H1 (cell line): ENCODE measurements around the gene NECAP2. TPM values are rescaled to one million over a fixed set of nuclear protein-coding genes. Genes with fewer than 3 reads are reported as not detected.
"Not testable (repeated sequence)": the region's sequence is repeated elsewhere in the genome, so short reads cannot be mapped to it uniquely, and the experiment has no call there.

Source experiments
- CTCF ChIA-PET: fragments of 300-600 bp; sonication (Branson Sonifier 250); formaldehyde crosslinking; loops from one replicate; lab custom pipeline; 2021; ENCODE audit not compliant: partially characterized antibody; lab: Charles Lee
- POLR2A ChIA-PET: fragments of 300-600 bp; sonication (Branson Sonifier 250); formaldehyde crosslinking; loops from one replicate; lab custom pipeline; 2021; ENCODE audit warnings: inconsistent platforms; ENCODE audit not compliant: partially characterized antibody; lab: Charles Lee
- DNase-seq, 2 experiments: peaks; one replicate each; pipeline versions ENCODE4 v3.0.0 to v3.0.0-alpha.2; 2010 to 2022; ENCODE audit warnings: low spot score in 2 of 2, low read depth in 1 of 2, mixed read lengths in 1 of 2
- FAIRE-seq: peaks from 2 replicates; lab custom pipeline; 2011; peaks lifted over from hg19 to GRCh38; lab: Jason Lieb, UNC
- H2AFZ ChIP-seq: 2 replicates; pipeline ENCODE4 v1.8.1; 2012; ENCODE audit warnings: low read length, inconsistent platforms
- H2AK5ac ChIP-seq: 2 replicates; pipeline ENCODE4 v1.6.1; 2013; ENCODE audit warnings: low read depth, low read length
- H2BK120ac ChIP-seq: replicated peaks from 2 replicates; pipeline ENCODE3; 2013; ENCODE audit warnings: low read depth, low read length, inconsistent platforms
- H2BK12ac ChIP-seq: 2 replicates; pipeline ENCODE4 v1.6.1; 2013; ENCODE audit warnings: low read depth, low read length
- H2BK15ac ChIP-seq: 2 replicates; pipeline ENCODE4 v1.6.1; 2013; ENCODE audit warnings: low read length
- H2BK20ac ChIP-seq: 2 replicates; pipeline ENCODE4 v1.6.1; 2013; ENCODE audit warnings: low read length
- H2BK5ac ChIP-seq: 2 replicates; pipeline ENCODE4 v1.6.1; 2013; ENCODE audit warnings: low read depth, low read length
- H3K14ac ChIP-seq: 2 replicates; pipeline ENCODE4 v1.6.1; 2013; ENCODE audit warnings: inconsistent platforms; ENCODE audit not compliant: insufficient read length
- H3K18ac ChIP-seq: 2 replicates; pipeline ENCODE4 v1.6.1; 2013; ENCODE audit warnings: low read length; ENCODE audit errors: extremely low read depth
- H3K23ac ChIP-seq: 2 replicates; pipeline ENCODE4 v1.6.1; 2013; ENCODE audit warnings: inconsistent platforms; ENCODE audit not compliant: insufficient read length
- H3K23me2 ChIP-seq: 2 replicates; pipeline ENCODE4 v1.6.1; 2013; ENCODE audit warnings: low read depth, low read length
- H3K27ac ChIP-seq: 2 replicates; pipeline ENCODE4 v1.6.1; 2011; ENCODE audit warnings: low read depth, low read length, inconsistent platforms
- H3K27me3 ChIP-seq, 4 experiments: replicated peaks in 1 of 4; 1 replicate in 1 of 4; 2 replicates in 3 of 4; pipeline versions ENCODE4 v1.6.1 to v1.8.1; 2011 to 2013; ENCODE audit warnings: low read length in 3 of 4, mild to moderate bottlenecking in 3 of 4, inconsistent platforms in 2 of 4, mixed read lengths in 2 of 4, moderate library complexity in 1 of 4; ENCODE audit not compliant: control insufficient read depth in 3 of 4, insufficient read depth in 3 of 4; ENCODE audit errors: extremely low read depth in 1 of 4
- H3K36me3 ChIP-seq, 4 experiments: 2 replicates each; pipeline versions ENCODE4 v1.6.1 to v1.8.1; 2011 to 2013; ENCODE audit warnings: mild to moderate bottlenecking in 4 of 4, low read length in 3 of 4, moderate library complexity in 2 of 4, control low read depth in 1 of 4, inconsistent platforms in 1 of 4; ENCODE audit not compliant: insufficient read depth in 4 of 4, control insufficient read depth in 2 of 4
- H3K4ac ChIP-seq: replicated peaks from 2 replicates; pipeline ENCODE3; 2013; ENCODE audit warnings: low read length, low read depth, mixed read lengths, inconsistent platforms; ENCODE audit not compliant: insufficient read length
- H3K4me1 ChIP-seq, 4 experiments: replicated peaks in 1 of 4; 1 replicate in 1 of 4; 2 replicates in 3 of 4; pipeline versions ENCODE4 v1.6.1 to v1.8.1; 2011 to 2013; ENCODE audit warnings: low read length in 3 of 4, inconsistent platforms in 2 of 4, mixed read lengths in 1 of 4; ENCODE audit not compliant: insufficient read depth in 4 of 4, control insufficient read depth in 3 of 4
- H3K4me2 ChIP-seq, 2 experiments: 2 replicates each; pipeline versions ENCODE4 v1.6.1 to v1.8.1; 2011 to 2013; ENCODE audit warnings: low read depth in 2 of 2, low read length in 2 of 2, control low read depth in 1 of 2, inconsistent platforms in 1 of 2, mild to moderate bottlenecking in 1 of 2; ENCODE audit not compliant: insufficient read depth in 1 of 2
- H3K4me3 ChIP-seq, 4 experiments: fragments of 200-600, 300-600 bp in 1 of 4; sonication (generic), shearing (Covaris generic), sonication (Bioruptor Twin) in 1 of 4; 2 replicates each; pipeline versions ENCODE4 v1.5.1 to v1.8.1; 2011 to 2016; ENCODE audit warnings: low read length in 4 of 4, low read depth in 3 of 4, control low read depth in 2 of 4, inconsistent platforms in 2 of 4, mild to moderate bottlenecking in 2 of 4, mixed read lengths in 1 of 4, moderate library complexity in 1 of 4; ENCODE audit not compliant: insufficient read depth in 2 of 4; ENCODE audit errors: extremely low read depth in 1 of 4
- H3K56ac ChIP-seq: replicated peaks from 2 replicates; pipeline ENCODE3; 2013; ENCODE audit warnings: low read depth, mild to moderate bottlenecking, mixed read lengths, low read length, inconsistent platforms; ENCODE audit not compliant: insufficient read length
- H3K79me1 ChIP-seq: 2 replicates; pipeline ENCODE4 v1.6.1; 2013; ENCODE audit warnings: low read depth, low read length, control low read depth
- H3K79me2 ChIP-seq, 2 experiments: 2 replicates each; pipeline versions ENCODE4 v1.6.1 to v1.8.1; 2012 to 2013; ENCODE audit warnings: low read length in 2 of 2, mild to moderate bottlenecking in 2 of 2, inconsistent platforms in 1 of 2; ENCODE audit not compliant: insufficient read depth in 2 of 2, control insufficient read depth in 1 of 2
- H3K9ac ChIP-seq, 4 experiments: replicated peaks in 1 of 4; 1 replicate in 1 of 4; 2 replicates in 3 of 4; pipeline versions ENCODE4 v1.6.1 to v1.8.1; 2011 to 2013; ENCODE audit warnings: low read depth in 3 of 4, low read length in 3 of 4, control low read depth in 2 of 4, mild to moderate bottlenecking in 2 of 4, moderate library complexity in 2 of 4, inconsistent platforms in 1 of 4; ENCODE audit errors: extremely low read depth in 1 of 4
- H3K9me3 ChIP-seq, 2 experiments: 2 replicates each; pipeline versions ENCODE4 v1.6.1 to v1.8.1; 2012 to 2013; ENCODE audit warnings: mild to moderate bottlenecking in 2 of 2, moderate library complexity in 2 of 2, control low read depth in 1 of 2, inconsistent platforms in 1 of 2, low read depth in 1 of 2, low read length in 1 of 2, mixed read lengths in 1 of 2; ENCODE audit not compliant: insufficient read depth in 2 of 2
- H4K20me1 ChIP-seq, 2 experiments: replicated peaks in 1 of 2; 2 replicates each; pipeline versions ENCODE3 to v1.8.1; 2011 to 2013; ENCODE audit warnings: inconsistent platforms in 2 of 2, low read length in 2 of 2, mild to moderate bottlenecking in 1 of 2; ENCODE audit not compliant: insufficient read depth in 2 of 2, control insufficient read depth in 1 of 2
- H4K5ac ChIP-seq: 2 replicates; pipeline ENCODE4 v1.6.1; 2013; ENCODE audit warnings: low read length, low read depth, mixed read lengths, inconsistent platforms; ENCODE audit not compliant: insufficient read length
- H4K8ac ChIP-seq: 2 replicates; pipeline ENCODE4 v1.8.0; 2013; ENCODE audit warnings: mild to moderate bottlenecking, moderate library complexity, low read length, inconsistent platforms; ENCODE audit not compliant: insufficient read depth; ENCODE audit errors: extremely low read depth
- H4K91ac ChIP-seq: replicated peaks from 2 replicates; pipeline ENCODE3; 2013; ENCODE audit warnings: low read length, mixed read lengths, inconsistent platforms; ENCODE audit not compliant: insufficient read length
- RAD21 ChIP-seq, 2 experiments: IDR thresholded peaks in 1 of 2; conservative IDR thresholded peaks in 1 of 2; 2 replicates each; pipeline ENCODE4 v1.6.1; 2011; ENCODE audit warnings: low read depth in 2 of 2, low read length in 2 of 2, improper control_type of control experiment in 1 of 2, inconsistent platforms in 1 of 2, mild to moderate bottlenecking in 1 of 2, moderate library complexity in 1 of 2
- WGBS, 2 experiments: shearing (Covaris generic) in 1 of 2; methylation state at CpG; one replicate each; pipeline versions ENCODE4 v1.1.6 to v1.1.7; 2013 to 2015; ENCODE audit warnings: low lambda C conversion rate in 2 of 2, mixed read lengths in 2 of 2, inconsistent platforms in 1 of 2, low coverage in 1 of 2, missing lambda C conversion rate in 1 of 2; ENCODE audit not compliant: insufficient replicate concordance in 2 of 2, insufficient coverage in 1 of 2, insufficient read length in 1 of 2; ENCODE audit errors: extremely low coverage in 1 of 2, missing lambda C conversion rate in 1 of 2; 5-methylcytosine and 5-hydroxymethylcytosine counted together
- polyA plus RNA-seq, 7 experiments: library from polyadenylated mRNA; depleted of rRNA in 3 of 7; stranded (reverse) in 5 of 7; unstranded in 2 of 7; fragments of >200 nt in 5 of 7; fragments of 200-250 nt in 2 of 7; gene quantifications; 1 replicate in 5 of 7; 2 replicates in 1 of 7; 4 replicates in 1 of 7; pipeline versions ENCODE4 v1.2.1 to v1.2.3, GENCODE V29; 2011 to 2013; ENCODE audit warnings: missing spikeins in 2 of 7, mixed read lengths in 2 of 7
- total RNA-seq: library from RNA; stranded (reverse); fragmentation: NEBNext Ultra II Directional; extraction: Animal tissue kit (Norgen Biotek cat#: 25700); gene quantifications from 2 replicates; pipeline ENCODE4 v1.2.1, GENCODE V29; 2021

NECAP2 gene
- total and polyA plus RNA-seq, 2 of the 8 experiments (the other 6 are each of a cell fraction or from before 2014, with no cell fraction given) = 24.4 to 29.7 TPM

DNA sequence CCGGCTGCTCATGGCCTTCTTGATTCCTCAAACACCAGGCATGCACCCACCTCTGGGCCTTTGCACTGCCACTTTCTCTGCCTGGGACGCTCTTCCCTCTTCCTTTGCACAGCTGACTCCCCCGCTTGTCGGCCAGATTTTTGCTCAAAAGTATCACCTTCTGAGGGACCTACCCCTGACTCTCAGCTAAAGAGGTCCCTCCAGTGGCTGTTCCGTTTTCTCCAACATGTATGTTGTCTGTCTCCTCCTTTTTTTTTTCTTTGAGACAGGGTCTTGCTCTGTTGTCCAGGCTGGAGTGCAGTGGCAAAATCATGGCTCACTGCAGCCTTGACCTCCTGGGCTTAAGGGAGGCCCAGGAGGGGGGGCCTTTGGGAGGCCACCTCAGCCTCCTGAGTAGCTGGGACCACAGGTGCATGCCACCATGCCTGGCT, 57.0 kb downstream of the NECAP2 start:
- H3K18ac ChIP-seq, H3K27ac ChIP-seq, H4K5ac ChIP-seq, H2AFZ ChIP-seq, H3K79me1 ChIP-seq, H3K14ac ChIP-seq, H3K79me2 ChIP-seq, H2BK15ac ChIP-seq, H3K23ac ChIP-seq, H2BK120ac ChIP-seq, H4K8ac ChIP-seq, DNase-seq, H4K20me1 ChIP-seq, FAIRE-seq, H3K23me2 ChIP-seq, H3K4ac ChIP-seq, H3K56ac ChIP-seq, H3K27me3 ChIP-seq, H3K9me3 ChIP-seq, H3K36me3 ChIP-seq, H4K91ac ChIP-seq, H2BK5ac ChIP-seq, H2AK5ac ChIP-seq, H2BK20ac ChIP-seq, H3K4me3 ChIP-seq, H2BK12ac ChIP-seq, H3K4me1 ChIP-seq, H3K9ac ChIP-seq: not testable (repeated sequence)
- H3K4me2 ChIP-seq = peak overlapping the region in 1 of 2 experiments; percentile 90; a peak in 1 of 4 replicates
- POLR2A ChIA-PET = interaction anchor here (1.3 kb wide), 1 partner anchor 22 kb away, joined by 5 read pairs; no protein-coding TSS in a partner anchor
- 88% methylated on average over 5 of the region's 5 CpGs; no CpG with 5 or more reads in 1 of the 2 experiments for WGBS, 2 experiments
- CTCF ChIA-PET = interaction anchor here (0.6 to 1.7 kb wide), 5 partner anchors 14 to 128 kb away, joined by 3 to 8 read pairs (median 3); no protein-coding TSS in a partner anchor
- TF ChIP-seq RAD21 (IDR thresholded peaks at IDR 0.05 in 1 of 2, conservative IDR thresholded peaks at IDR 0.05 in 1 of 2; ENCODE audit: low read depth in 2 of 2, low read length in 2 of 2) = peak; percentile 23 to 49; a peak in 3 of 4 replicates
